Kidney (tissue), 14 donors: ENCODE results near the gene TCEA3. TPM values are rescaled to one million over a fixed set of nuclear protein-coding genes. Genes with fewer than 3 reads are reported as not detected.

Source experiments
- DNase-seq, 5 donors: peaks; one replicate each; pipeline ENCODE4 v3.0.0-alpha.2; 2013 to 2020
- FAIRE-seq: peaks from 2 replicates; lab custom pipeline; 2012; peaks lifted over from hg19 to GRCh38; lab: Jason Lieb, UNC
- H3K27ac ChIP-seq, 2 donors: one replicate each; pipeline ENCODE4 v1.7.0; 2013; ENCODE audit warnings: low read depth in 2 of 2, low read length in 2 of 2, inconsistent platforms in 1 of 2
- H3K27me3 ChIP-seq: one replicate; pipeline ENCODE4 v1.7.1; 2013; ENCODE audit warnings: low read length, inconsistent platforms; ENCODE audit not compliant: control insufficient read depth, insufficient read depth
- H3K36me3 ChIP-seq, 3 donors: one replicate each; pipeline versions ENCODE4 v1.7.0 to v1.7.1; 2013; ENCODE audit warnings: low read length in 3 of 3, control low read depth in 1 of 3, inconsistent platforms in 1 of 3; ENCODE audit not compliant: insufficient read depth in 3 of 3, control insufficient read depth in 2 of 3
- H3K4me1 ChIP-seq, 3 donors: one replicate each; pipeline versions ENCODE4 v1.7.0 to v1.7.1; 2013; ENCODE audit warnings: low read length in 3 of 3, inconsistent platforms in 1 of 3, low read depth in 1 of 3; ENCODE audit not compliant: control insufficient read depth in 2 of 3, insufficient read depth in 2 of 3
- H3K4me3 ChIP-seq, 3 donors: one replicate each; pipeline versions ENCODE4 v1.7.0 to v1.8.1; 2013; ENCODE audit warnings: low read length in 3 of 3, control low read depth in 1 of 3, inconsistent platforms in 1 of 3
- H3K9ac ChIP-seq, 3 donors: one replicate each; pipeline versions ENCODE4 v1.7.0 to v1.7.1; 2013; ENCODE audit warnings: low read length in 3 of 3, control low read depth in 1 of 3, inconsistent platforms in 1 of 3
- H3K9me3 ChIP-seq, 3 donors: one replicate each; pipeline versions ENCODE4 v1.7.0 to v1.7.1; 2013; ENCODE audit warnings: low read length in 3 of 3, control low read depth in 1 of 3, inconsistent platforms in 1 of 3; ENCODE audit not compliant: control insufficient read depth in 2 of 3, insufficient read depth in 1 of 3
- intact Hi-C: fragments of 100-400 bp; cut with DNase I; formaldehyde crosslinking; loops from one replicate; pipeline ENCODE4 v1.11.1; 2022
- polyA plus RNA-seq: library from polyadenylated mRNA; stranded (reverse); fragments of 350-450 nt; fragmentation: Illumina TruSeq; extraction: RNeasy Lipid Tissue Mini Kit (QIAGEN cat#74804); gene quantifications from one replicate; pipeline ENCODE4 v1.2.3, GENCODE V29; 2014; ENCODE audit warnings: low read depth, low replicate concordance; ENCODE audit not compliant: insufficient read depth
- total RNA-seq: library from RNA; stranded (reverse); fragmentation: NEBNext Ultra II Directional; extraction: Animal tissue kit (Norgen Biotek cat#: 25700); gene quantifications from one replicate; pipeline ENCODE4 v1.2.1, GENCODE V29; 2021
- TF ChIP-seq, protein P1 (sequence below): IDR thresholded peaks from 3 replicates; pipeline ENCODE4 v1.5.1; 2012; ENCODE audit warnings: mild to moderate bottlenecking, moderate library complexity, borderline replicate concordance; ENCODE audit not compliant: insufficient read depth; ENCODE audit errors: extremely low read depth
- donor health status: control.
- donor health status: control.
- donor health status: control.
- donor health status: control.
- donor health status: control.
- donor health status: DM: yes; HTN: yes; CAD: no.
- donor health status: Normal renal cell carcinoma (clear cell type).

The TCEA3 gene
- total and polyA plus RNA-seq, 2 donors from 2014 or later: 46.3 to 93.2 TPM

DNA sequence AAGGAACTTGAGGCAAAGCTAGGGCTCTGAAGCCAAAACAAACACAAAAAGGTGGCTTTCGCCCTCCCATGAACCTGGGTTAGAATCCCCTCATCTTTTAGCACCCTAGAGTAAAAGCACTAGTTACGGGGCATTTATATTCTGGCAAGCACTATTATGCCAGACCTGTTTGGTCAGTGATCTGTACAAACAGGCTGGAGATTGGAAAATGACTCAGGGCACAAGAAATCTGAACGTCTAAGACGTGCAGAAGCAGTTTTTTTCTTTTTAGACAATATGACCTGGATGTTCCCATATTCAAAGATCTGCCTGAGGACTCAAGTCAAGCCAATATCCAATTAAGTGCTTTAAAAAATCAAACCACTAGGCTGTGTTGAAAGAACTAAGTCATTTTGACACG, 58.0 kb downstream of the TCEA3 start:
- intact Hi-C loops: no loop called here
- DNase-seq (no peak), FAIRE-seq (no peak)
- H3K9me3 ChIP-seq: peaks cover 16 to 26% (median 17%) of the 10 kb centered on the region in 3 donors
- H3K36me3 ChIP-seq: peaks cover 16 to 23% (median 17%) of the 10 kb centered on the region in 3 donors
- peaks cover 12 to 26% (median 25%) of the 10 kb centered on the region in 3 donors for H3K4me1 ChIP-seq
- no peak overlapping the region for H3K27ac ChIP-seq
- no peak overlapping the region for H3K9ac ChIP-seq
- no peaks in the 10 kb centered on the region for H3K27me3 ChIP-seq
- peak overlapping the region in 1 of 3 donors; percentile 100 for H3K4me3 ChIP-seq
- TF ChIP-seq, protein P1, sequence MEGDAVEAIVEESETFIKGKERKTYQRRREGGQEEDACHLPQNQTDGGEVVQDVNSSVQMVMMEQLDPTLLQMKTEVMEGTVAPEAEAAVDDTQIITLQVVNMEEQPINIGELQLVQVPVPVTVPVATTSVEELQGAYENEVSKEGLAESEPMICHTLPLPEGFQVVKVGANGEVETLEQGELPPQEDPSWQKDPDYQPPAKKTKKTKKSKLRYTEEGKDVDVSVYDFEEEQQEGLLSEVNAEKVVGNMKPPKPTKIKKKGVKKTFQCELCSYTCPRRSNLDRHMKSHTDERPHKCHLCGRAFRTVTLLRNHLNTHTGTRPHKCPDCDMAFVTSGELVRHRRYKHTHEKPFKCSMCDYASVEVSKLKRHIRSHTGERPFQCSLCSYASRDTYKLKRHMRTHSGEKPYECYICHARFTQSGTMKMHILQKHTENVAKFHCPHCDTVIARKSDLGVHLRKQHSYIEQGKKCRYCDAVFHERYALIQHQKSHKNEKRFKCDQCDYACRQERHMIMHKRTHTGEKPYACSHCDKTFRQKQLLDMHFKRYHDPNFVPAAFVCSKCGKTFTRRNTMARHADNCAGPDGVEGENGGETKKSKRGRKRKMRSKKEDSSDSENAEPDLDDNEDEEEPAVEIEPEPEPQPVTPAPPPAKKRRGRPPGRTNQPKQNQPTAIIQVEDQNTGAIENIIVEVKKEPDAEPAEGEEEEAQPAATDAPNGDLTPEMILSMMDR: no peak

DNA sequence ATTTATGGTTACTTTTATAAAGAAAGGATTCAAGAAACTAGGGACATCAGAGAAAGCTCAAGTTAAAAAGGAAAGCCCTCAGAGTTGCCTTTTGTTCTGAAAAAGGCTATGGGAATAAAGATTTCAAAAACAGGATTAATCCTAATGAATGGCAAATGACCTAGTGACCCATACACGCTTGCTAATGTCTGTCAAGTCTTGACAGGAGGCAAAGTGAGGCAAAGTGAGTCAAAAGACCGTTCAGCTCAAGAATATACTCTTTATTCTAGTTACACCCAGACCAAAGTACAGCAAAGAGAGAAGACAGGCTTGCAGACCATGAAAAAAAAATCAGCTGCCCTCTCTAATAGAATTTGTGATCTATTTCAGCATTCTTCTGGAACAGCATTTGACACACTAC, 58.4 kb downstream of the TCEA3 start:
- Histone ChIP-seq H3K4me3 (no peak overlapping the region), H3K9ac (no peak overlapping the region), H3K36me3 (peaks cover 19 to 27% (median 21%) of the 10 kb centered on the region in 3 donors), H3K9me3 (peaks cover 19 to 30% (median 20%) of the 10 kb centered on the region in 3 donors), H3K27ac (no peak overlapping the region), H3K4me1 (peaks cover 8 to 21% (median 21%) of the 10 kb centered on the region in 3 donors), H3K27me3 (no peaks in the 10 kb centered on the region)
- no peak for DNase-seq
- TF ChIP-seq, protein P1: no peak
- FAIRE-seq: no peak
- intact Hi-C loops: no loop called here

DNA sequence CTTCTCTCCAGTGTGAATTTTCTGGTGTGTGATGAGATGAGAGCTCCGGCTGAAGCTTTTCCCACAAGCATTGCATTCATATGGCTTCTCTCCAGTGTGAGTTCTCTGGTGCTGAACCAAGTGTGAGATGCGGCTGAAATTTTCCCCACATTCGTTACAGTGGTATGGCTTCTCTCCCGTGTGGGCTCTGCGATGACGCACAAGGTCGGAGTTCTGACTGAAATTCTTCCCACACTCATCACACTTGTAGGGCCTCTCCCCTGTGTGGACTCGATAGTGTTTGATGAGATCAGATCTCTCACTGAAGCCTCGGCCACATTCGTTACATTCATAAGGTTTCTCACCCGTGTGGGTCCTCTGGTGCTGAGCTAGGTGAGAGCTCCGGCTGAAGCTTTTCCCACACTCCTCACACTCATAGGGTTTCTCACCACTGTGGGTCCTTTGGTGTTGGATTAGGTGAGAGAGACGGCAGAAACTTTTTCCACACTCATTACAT, 62.3 kb downstream of the TCEA3 start:
- Histone ChIP-seq H3K27ac (no peak overlapping the region), H3K4me1 (peaks cover 0 to 10% (median 6%) of the 10 kb centered on the region in 3 donors), H3K4me3 (peak overlapping the region in 2 of 3 donors; percentile 3 to 7), H3K27me3 (no peaks in the 10 kb centered on the region), H3K9ac (no peak overlapping the region), H3K9me3 (peaks cover 23 to 47% (median 24%) of the 10 kb centered on the region in 3 donors), H3K36me3 (peaks cover 21 to 30% (median 26%) of the 10 kb centered on the region in 3 donors)
- TF ChIP-seq, protein P1: no peak
- DNase-seq (no peak), FAIRE-seq (no peak)
- intact Hi-C loops: no loop called here
